NCI-H748 treated with DMSO at 0.1 percent for 48 hours (cell line): ENCODE results near the gene CYTIP.

Experiments used
- DNase-seq: peaks from one replicate; lab custom pipeline; 2025; lab: John Stamatoyannopoulos, UW

CYTIP gene

DNA sequence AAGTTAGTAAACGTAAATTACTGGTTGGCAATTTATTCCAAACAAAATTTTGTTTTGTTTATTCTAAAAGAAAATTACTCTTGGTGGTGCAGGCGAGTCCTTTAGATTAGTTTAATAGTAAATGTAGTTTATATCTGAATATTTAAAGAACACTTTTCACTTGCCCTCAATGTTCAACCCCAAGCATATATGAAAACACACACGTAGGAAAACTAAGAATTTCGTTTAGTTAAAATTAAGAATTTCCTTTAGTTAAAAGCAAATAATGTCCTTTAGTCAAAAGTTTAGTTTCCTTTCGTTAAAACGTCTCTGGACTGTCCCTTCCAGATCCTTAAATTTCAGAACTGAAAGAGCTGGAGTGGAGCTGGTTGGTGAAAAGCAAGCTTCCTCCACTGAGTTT, 19.1 kb upstream of the CYTIP start:
- no peak for DNase-seq

DNA sequence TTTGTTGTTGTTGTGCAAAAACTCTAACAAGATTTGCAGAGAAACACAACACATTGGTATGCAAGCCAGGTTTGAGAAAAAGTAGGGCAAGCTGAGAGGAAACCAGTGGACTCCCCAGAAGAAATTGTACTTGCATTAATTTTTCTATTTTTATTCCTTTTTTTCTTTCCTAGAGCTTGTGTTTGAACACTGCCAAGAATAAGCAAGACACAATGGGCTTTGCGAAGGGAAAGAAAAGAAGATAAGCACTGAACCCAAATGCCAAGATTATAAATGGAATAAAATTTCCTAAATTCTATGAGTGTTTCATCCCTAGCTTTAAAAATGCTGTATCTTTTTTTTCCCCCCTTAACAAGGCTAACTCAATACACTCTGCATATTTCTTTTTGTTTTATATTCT, 17.0 kb upstream of the CYTIP start:
- no peak for DNase-seq

DNA sequence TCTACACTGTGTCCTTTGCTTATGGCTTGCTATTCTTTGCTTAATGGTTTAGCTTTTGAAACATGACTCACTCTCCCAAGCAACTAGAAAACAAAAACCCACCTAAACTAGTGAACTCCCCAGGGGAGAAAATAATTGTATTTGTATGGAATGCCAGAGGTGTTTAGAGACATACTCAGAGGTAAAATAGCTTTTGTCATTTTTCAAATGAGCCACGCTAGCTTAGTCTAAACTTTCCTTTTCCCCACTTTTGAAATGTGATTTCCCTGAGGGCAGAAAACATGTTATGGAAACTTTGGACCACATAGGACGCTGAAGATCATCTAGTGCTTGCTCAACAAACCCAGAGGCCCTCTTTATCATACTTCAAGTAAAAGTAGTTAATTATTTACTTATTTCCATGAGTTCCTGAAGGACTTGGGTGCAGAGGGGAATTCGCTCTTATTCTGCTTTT, 16.5 kb upstream of the CYTIP start:
- DNase-seq, result no peak

DNA sequence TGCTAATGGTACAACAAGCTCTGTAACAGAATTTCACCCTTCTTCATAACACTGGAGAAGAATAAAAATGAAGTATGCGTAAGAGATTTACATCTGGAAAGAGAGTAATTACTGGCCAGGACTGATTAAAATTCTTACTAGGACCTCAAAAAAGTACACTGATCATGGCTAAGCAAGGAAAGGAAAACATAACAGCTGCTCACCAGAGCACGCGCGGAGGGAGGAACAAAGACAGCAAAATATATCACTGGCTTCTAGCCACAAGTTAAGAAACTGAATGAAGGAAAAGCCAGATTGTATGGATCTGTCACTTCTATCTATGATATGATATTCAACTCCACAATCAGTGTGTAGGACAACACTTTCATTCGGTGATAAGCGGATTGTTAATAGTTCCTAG, 15.6 kb upstream of the CYTIP start:
- DNase-seq, result no peak

DNA sequence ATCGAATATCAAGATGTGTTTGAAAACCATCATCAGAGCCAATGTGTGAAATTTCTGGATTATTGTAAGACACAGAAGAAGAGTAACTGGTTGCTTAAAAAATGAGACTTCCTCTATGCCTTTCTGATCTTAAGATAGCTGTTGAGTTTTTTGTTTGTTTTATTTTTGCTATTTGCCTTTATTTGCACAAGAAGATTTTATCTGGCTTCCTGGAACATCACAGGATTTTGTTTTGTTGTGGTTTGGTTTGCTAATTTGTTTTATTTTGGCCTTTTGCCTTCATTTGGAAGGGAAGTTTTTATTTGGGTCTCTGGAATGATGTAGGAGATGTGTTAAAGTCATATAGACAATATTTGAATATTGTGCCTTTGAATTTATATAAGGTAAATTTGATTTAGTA, 3.9 kb upstream of the CYTIP start:
- no peak for DNase-seq

DNA sequence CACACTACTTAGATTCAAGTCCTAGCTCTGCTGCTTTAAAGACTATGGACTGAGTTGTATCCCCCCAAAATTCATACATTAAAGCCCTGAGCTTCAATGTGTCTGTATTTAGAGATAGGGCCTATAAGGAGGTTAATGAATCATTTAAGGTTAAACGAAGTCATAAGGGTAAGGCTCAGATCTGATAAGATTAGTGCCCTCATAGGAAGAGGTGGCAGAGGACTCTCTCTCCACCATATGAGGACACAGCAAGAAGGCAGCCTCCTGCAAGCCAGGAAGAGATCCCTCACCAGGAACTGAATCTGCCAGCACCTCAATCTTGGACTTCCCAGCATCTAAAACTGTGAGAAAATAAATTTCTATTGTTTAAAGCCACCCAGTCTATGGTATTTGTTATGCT, 3.1 kb upstream of the CYTIP start:
- no peak for DNase-seq

DNA sequence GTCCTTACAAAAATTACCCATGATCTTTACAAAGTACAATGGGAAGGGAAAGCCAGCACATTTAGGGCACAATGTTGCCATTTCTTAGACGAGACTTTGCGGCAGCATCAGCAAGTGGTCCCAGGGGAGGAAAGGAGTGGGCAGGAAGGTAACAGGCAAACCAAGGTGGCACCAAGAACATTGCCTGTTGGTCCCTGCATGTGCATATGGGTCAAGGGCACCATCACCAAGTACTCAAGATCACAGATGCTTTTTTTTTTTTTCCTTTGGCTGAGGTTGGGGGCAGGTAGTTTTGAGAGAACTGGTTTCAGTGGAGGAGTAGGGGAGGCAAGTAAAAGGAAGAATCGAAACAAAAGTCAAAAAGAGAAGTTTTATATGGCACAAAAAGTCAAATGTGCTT, 752 bp upstream of the CYTIP start:
- DNase-seq, result no peak

DNA sequence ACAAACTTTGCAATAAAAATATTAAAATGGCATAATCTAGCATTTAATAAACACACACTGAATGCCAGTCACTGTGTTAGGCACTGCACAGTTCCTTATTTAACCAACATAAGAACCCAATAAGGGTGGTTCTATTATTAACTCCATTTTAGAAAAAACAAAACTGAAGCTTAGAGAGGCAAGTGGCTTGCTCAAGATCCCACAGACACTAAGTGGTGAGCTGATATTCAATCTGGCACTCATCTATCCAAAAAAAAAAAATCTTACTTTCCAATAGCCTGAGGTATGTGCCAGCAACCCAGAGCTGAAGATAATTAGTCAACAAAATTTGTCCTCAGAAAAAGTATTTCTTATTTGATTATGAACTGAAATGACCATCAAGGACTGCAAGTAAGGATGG, 799 bp downstream of the CYTIP start:
- DNase-seq, result no peak

DNA sequence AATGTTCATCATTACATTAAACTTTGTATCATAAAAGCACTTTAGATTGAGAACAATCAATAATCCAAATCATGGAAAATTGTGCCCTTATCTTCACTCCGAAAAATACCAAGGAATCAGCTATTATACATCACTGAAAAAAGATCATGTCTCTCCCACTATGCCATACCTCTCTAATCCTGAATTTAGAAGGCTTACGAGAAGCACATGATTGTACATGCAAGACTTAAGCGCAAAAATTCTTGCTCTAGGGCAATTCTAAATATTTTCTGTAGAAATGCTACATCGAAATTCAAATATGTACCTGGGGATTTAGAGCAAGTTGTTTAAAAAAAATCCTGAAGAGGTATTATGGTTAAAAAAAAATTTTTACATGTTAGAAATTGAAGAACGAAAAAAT, 1.3 kb downstream of the CYTIP start:
- no peak for DNase-seq

DNA sequence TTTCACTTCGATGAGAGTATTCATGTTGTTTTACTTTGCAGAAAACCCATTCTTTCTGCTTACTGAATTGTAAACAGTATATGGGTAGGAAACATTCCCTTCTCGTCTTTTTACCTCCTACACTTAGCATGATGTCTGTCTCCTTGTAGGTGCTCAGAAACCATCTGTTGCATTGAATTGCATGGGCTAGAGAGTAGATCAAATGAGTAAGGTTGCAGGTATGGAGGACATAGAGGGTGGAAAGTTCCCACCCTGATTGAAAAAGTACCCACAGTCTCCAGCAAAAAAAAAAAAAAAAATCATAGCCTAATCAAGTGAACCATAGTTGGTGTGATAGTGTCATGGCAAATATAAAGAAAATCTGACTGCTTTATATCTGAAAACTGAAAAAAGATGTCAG, 1.7 kb downstream of the CYTIP start:
- DNase-seq, result no peak

DNA sequence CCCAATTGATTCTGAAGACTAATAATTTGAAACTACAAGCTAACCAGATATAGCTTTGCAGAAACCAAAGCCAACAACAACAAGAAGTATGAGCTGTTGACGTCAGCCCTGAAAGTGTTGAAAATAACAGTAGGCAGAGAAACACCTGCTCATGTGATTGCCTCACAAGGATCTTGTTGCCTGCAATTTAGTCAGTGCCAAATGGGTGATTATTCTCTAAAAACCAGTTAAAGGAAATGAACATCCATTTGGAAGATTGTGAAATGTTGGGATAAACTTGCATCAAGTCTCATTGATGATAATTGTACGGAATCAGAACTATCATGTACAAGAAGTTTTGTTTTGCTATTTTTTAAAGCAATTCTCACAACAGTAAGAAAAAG, 2.8 kb downstream of the CYTIP start:
- DNase-seq, result no peak

DNA sequence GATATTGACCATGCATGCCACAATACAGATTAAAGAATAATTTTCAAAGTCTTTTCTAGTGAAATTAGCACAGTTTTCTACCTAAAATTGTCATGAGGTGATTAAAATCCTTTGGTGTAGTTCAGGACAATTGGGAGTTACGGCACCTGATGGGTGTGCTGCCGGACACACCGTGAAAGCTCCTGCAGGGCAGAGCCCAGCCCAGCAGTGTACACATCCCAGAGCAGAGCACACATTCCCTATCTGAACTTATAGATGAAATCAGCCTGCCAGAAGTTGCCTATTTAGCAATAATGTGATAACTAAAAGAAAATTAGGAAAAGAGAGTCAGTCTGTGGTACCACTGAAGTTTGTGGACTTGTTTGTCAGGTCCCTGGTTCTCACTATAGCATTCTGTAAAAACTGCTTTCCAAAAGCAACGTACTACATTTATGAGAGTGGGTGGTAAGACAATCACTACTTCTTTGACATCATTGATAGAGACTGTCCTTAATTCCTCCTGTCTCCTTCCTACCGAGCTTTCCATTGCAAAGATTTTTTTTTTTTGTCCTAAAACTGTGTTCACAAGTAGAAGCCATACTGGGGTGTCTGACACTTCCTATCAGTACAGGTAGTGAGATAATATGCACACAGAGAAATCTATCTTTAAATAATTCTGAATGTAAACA, 3.4 kb downstream of the CYTIP start:
- DNase-seq, result no peak

DNA sequence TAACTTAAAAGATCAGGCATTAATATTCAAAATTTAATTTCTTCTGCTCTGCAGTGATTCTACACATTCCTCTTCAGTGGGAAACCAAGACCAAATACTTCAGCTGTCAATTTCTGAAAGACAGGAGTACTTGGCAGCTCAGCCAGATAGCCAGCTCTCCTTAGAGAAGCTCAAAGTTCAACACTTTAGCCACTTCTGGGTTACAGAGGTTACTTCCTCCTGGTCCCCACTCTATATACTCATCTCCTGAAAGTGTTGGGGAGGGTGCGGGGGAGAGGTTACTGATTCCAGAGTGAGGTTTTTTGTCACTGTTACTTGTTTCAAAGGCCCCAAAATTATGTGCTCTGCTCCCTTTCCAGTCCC, 4.1 kb downstream of the CYTIP start:
- DNase-seq, result no peak

DNA sequence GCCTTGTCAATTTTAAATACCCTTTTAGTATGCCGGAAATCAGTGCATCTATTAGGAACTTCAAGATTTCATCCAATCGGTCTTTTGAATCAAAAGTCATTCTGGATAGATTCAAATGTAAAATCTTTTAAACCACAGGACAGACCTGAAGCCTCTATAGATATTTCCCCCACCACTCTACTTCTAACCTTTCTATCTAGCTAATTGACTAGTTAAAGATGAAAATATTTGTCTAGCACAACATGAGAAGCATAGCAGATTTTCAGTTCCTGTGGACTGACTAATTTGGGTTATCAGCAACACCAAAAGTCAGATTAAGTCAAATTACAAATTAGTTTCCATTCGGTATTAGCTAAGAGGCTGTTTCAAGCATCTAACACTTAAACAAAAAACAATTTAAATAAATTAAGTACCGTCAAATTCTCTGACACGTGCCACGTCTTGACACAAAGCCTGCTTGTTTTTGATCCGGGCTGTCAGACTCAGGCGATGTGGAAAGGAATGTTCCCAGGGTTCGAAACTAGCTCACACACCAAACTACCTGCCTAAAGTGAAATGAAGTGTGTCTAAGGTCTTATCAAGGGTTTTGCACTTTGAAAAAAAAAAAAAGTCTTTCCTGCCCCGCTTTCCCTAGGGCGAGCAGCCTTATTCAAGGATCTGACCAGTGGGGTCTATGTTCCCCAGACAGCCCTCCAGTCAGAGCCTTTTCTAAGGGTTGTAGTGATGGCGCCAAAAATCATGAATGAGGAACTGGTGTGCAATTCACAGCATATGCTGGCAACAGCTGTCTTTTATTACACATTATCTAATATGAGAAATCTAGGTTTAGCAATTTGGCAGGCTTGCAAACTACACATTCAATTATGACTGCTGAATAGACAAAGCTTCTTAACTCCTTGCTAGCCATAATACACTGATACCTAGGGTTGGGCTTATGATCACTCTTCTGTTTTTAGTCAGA, 4.7 kb downstream of the CYTIP start:
- DNase-seq, result no peak

DNA sequence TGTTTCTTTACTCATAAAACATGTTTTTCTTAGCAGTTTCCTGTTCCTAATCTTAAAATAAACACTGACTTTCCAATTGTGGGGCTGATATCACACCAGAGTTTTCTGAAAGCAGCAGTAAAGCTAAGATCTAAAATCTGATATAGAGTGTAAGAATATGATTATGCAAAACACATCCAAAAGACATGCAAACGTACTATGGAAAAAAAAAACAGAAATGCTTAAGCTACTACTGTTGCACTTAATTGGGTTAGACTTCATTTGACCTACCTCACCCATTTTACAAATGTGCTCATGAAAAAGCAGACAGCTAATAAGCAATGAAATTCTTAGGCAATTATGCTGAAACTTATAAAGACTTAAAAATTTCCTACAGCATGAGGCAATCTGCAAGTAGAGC, 10.5 kb downstream of the CYTIP start:
- DNase-seq, result no peak

DNA sequence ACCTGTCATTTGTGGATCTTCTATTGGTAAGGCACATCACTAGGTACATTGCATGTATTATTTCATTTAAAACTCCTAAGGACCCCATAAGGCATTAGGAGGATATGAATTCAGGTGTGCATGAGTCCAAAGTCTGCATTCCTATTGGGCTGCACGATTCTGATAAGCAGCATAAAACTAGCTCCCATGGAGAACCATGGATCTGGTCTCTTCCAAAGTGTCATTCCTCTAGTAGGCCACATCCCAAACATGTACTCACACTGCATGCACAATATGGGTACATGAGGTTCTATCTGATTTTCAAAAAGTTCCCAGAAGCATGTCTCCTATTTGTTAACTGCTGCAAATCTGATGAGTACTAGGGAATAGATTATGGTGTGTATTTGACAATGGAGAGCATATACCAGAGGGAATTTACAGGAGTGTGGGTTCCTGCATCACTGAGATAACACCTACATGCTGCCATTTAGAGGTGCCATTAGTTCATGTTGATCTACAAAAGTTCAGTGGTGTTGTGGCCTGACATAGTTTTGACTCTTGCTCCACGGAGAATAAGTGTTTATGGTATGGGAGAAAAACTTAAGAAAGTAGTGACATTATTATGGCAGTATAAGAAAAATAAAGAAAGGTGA, 11.3 kb downstream of the CYTIP start:
- no peak for DNase-seq

DNA sequence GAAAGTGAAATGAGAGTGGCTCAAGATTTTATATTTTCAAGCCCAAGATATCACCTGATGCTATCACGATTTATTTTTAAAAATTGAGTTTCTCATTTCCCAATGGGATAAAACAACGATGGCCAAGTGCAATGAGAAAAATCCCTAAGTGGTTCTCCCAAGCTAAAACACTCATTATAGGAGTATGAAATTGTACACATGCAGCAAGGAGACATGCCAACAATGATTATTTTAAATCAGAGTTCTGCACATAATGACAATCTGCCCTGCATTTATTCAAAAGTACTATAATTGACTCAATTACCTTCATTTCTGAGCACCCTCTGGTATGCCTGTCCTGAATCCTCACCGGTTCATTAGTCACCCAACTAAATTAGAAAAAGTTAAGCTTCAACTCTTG, 12.7 kb downstream of the CYTIP start:
- DNase-seq, result no peak

DNA sequence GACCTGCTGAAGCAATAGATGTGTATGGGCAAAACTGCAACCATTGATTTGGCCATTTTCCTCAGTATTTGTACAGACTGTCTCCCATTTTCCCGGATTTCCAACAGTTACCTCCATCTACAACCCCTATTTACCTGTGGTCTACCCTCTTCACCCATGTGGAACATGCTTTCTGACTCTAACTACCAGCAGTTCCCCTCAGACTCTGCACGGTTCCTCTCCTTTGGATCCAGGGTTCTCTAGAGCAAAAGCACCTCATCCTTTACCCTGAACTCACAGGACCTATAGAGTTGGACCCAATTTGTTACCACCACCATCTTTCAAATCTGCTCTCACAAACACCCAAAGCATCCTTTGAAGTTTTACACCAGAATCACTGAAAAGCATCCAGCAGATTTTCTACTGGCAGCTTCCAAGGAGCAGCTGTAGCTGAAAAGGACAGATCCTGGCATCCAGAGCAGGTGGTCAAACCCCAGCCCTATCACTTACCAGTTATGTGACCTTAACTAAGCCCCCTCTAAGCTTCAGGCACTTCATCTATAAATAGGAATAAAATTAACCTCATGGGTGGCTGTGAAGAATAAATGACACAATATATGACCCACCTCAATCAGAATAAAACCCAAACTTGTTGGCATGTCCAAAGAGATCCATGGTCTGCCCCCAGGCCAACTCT, 15.3 kb downstream of the CYTIP start:
- DNase-seq, result no peak

DNA sequence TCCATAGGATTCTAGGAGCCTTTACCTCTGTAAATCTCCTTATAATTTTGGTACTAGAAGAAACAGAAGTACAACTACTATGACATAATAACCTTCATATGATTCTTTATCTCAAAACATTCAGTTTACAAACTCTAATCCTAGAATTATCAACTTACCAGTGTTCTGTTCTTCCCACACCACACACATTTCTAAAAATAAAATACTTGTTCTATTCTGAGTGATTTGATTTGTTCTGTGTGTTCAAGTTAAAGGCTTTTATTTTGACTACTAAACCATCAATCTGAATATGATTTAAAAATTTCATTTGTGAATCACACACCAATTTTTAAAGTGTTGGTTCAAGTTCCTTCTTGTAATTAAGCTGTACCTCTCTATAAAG, 16.0 kb downstream of the CYTIP start:
- no peak for DNase-seq

DNA sequence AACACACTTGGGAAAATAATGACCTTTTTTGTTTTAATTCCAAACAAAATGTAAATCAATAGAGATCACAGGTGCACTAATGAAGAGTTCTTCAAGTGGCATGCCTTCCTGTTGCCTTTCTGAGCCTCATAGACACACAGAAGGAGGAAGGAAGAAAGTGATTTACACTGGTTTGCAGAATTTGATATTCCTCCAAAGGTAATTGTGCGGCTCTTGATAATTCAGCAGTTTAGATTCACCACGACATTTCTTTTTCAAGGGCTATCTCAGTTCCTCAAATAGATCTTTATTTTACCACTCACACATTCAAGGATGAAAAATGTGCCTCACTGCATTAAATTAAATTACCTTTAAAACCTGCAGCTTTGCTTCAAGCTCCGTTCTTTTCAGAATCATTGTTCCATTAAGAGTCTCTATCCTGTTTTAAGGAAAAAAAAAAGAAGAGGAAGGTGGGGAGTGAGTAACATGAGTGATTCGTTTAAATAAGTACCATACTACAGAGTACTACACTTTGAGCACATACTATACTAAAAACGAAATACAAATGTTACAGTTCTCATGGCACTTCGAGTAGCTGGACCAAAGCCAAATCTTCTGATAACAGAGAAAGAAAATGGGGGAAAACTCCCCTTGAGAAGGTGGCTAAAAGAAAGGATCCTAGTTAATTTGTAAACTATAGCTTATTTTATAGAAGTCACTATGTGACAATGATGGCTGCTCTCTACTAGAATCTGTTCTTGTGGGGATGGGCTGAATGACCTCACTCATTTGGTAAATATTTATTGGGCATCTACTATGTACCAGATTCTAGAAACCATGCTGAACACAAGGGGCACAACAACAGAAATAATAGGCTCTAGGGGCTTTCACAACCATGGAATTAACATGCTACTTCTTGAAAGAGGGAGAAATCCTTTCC, 16.6 kb downstream of the CYTIP start:
- no peak for DNase-seq

DNA sequence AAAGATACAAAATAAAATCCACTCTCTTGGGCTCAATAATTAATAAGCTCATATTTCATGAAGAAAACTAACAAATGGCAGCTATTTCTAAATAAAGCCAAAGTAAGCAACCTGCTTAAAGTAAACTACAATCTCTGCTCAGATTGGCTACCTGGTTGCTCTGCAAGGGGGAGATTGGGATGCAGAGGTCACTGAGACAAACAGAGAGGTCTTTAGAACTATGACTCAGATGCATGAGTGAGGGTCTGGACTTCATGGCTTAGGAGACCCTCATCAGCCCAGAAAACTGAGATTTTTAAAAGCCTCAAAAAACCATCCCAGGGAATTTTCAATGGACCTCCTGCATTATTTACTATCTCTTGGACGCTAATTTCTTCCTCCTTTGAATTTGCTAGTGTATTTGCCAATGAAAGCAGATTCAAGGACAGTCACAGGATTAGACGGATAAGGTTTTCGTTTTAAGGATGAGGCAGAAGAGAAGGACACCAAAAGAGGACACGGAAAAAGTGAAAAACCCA, 17.4 kb downstream of the CYTIP start:
- DNase-seq, result no peak
